Upper lobe of right lung (tissue), 1 donor: Measurements from ENCODE around the gene NTM. TPM values are rescaled to one million over a fixed set of nuclear protein-coding genes. Genes with fewer than 3 reads are reported as not detected.

Experiments
- ATAC-seq: fragments of 200-7000 bp; cut with Tn5 transposase; one replicate; pipeline ENCODE4 v1.9.1; 2020; ENCODE audit warnings: mild to moderate bottlenecking, moderate library complexity
- DNase-seq: peaks from one replicate; pipeline ENCODE4 v3.0.0-alpha.2; 2020
- H3K27ac ChIP-seq: fragments of 200-600 bp; one replicate; pipeline ENCODE4 v1.8.0; 2022
- H3K27me3 ChIP-seq: fragments of 200-600 bp; one replicate; pipeline ENCODE4 v1.8.0; 2022; ENCODE audit warnings: mild to moderate bottlenecking
- H3K36me3 ChIP-seq: fragments of 200-600 bp; one replicate; pipeline ENCODE4 v1.8.0; 2022
- H3K4me1 ChIP-seq: fragments of 200-600 bp; one replicate; pipeline ENCODE4 v1.8.0; 2022
- H3K4me3 ChIP-seq: fragments of 200-600 bp; one replicate; pipeline ENCODE4 v1.8.0; 2022; ENCODE audit warnings: mild to moderate bottlenecking
- H3K9me3 ChIP-seq: fragments of 200-600 bp; one replicate; pipeline ENCODE4 v1.8.0; 2022
- CTCF ChIP-seq: fragments of 200-600 bp; IDR thresholded peaks from one replicate; pipeline ENCODE4 v1.8.0; 2022; ENCODE audit warnings: antibody characterized with exemption
- intact Hi-C: fragments of 100-400 bp; cut with DNase I; formaldehyde crosslinking; loops from one replicate; pipeline ENCODE4 v1.11.0; 2022
- total RNA-seq: library from RNA; stranded (reverse); fragmentation: NEBNext Ultra II Directional; extraction: Animal tissue kit (Norgen Biotek cat#: 25700); gene quantifications from one replicate; pipeline ENCODE4 v1.2.1, GENCODE V29; 2021
- donor health status: DM: no; HTN: yes; CAD: no; lungs with severe emphysema.

The NTM gene
- total RNA-seq, 1 donor from 2014 or later = 3.7 TPM

- Histone ChIP-seq H3K9me3 (no peaks in the 10 kb centered on the region), H3K27ac (no peak overlapping the region), H3K4me3 (no peak overlapping the region), H3K36me3 (no peaks in the 10 kb centered on the region), H3K27me3 (peaks cover 8% of the 10 kb centered on the region), H3K4me1 (no peaks in the 10 kb centered on the region)
- no peak for ATAC-seq
- intact Hi-C loops = no loop called here
- no peak for TF ChIP-seq CTCF
- no peak for DNase-seq
Measured at GRCh38 chr11:131889146-131889577, 518.7 kb downstream of the NTM start.

- no peaks in the 10 kb centered on the region for H3K4me1 ChIP-seq
- peaks cover 8% of the 10 kb centered on the region for H3K27me3 ChIP-seq
- ATAC-seq (no peak), DNase-seq (no peak)
- no peak for TF ChIP-seq CTCF
- intact Hi-C loops = no loop called here
- H3K36me3 ChIP-seq = no peaks in the 10 kb centered on the region
- no peaks in the 10 kb centered on the region for H3K9me3 ChIP-seq
- no peak overlapping the region for H3K27ac ChIP-seq
- H3K4me3 ChIP-seq = no peak overlapping the region
Measured at GRCh38 chr11:131889760-131890581, 519.6 kb downstream of the NTM start.

- Histone ChIP-seq H3K4me1 (no peaks in the 10 kb centered on the region), H3K27ac (no peak overlapping the region), H3K4me3 (no peak overlapping the region), H3K9me3 (no peaks in the 10 kb centered on the region), H3K27me3 (no peaks in the 10 kb centered on the region), H3K36me3 (no peaks in the 10 kb centered on the region)
- no peak for TF ChIP-seq CTCF
- ATAC-seq (no peak), DNase-seq (no peak)
- intact Hi-C loops = no loop called here
Measured at GRCh38 chr11:131893103-131893890, 522.9 kb downstream of the NTM start.

- Histone ChIP-seq H3K4me3 (no peak overlapping the region), H3K4me1 (no peaks in the 10 kb centered on the region), H3K27me3 (no peaks in the 10 kb centered on the region), H3K36me3 (no peaks in the 10 kb centered on the region), H3K9me3 (no peaks in the 10 kb centered on the region), H3K27ac (no peak overlapping the region)
- DNase-seq (no peak), ATAC-seq (no peak)
- no peak for TF ChIP-seq CTCF
- intact Hi-C loops = no loop called here
Measured at GRCh38 chr11:131893988-131894387, 523.6 kb downstream of the NTM start.

- TF ChIP-seq CTCF = no peak
- Histone ChIP-seq H3K27ac (no peak overlapping the region), H3K4me3 (no peak overlapping the region), H3K36me3 (no peaks in the 10 kb centered on the region), H3K4me1 (no peaks in the 10 kb centered on the region), H3K27me3 (peaks cover 4% of the 10 kb centered on the region), H3K9me3 (no peaks in the 10 kb centered on the region)
- no peak for DNase-seq
- intact Hi-C loops = no loop called here
- ATAC-seq = no peak
Measured at GRCh38 chr11:131894615-131895544, 524.5 kb downstream of the NTM start.
